Measurements from ENCODE around the gene SHISAL1. TPM values are rescaled to one million over a fixed set of nuclear protein-coding genes. Genes with fewer than 3 reads are reported as not detected.

Gene SHISAL1
- total RNA-seq, 4 donors from 2014 or later: 0.47 to 1.9 (median 0.75) TPM

DNA sequence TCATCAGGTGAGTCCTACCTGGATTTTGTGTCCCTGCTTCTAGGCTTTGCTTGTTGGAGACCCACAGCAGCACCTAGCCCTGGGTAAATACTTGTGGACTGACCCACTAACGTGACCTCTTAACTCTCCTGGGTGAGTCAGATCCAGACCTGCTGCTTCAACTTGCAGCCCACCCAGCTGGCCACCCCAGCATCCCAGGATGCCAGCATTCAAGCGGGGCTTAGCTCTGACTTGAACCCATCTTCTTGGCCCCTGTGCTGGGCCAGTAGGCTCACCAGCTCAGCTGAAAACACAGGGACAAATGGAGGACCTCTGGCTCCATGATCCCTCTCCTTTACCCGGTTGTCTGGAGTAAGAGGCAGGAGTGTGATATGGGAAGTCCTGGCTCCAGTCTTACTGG, 98.6 kb downstream of the SHISAL1 start:
- TF ChIP-seq, protein P1, sequence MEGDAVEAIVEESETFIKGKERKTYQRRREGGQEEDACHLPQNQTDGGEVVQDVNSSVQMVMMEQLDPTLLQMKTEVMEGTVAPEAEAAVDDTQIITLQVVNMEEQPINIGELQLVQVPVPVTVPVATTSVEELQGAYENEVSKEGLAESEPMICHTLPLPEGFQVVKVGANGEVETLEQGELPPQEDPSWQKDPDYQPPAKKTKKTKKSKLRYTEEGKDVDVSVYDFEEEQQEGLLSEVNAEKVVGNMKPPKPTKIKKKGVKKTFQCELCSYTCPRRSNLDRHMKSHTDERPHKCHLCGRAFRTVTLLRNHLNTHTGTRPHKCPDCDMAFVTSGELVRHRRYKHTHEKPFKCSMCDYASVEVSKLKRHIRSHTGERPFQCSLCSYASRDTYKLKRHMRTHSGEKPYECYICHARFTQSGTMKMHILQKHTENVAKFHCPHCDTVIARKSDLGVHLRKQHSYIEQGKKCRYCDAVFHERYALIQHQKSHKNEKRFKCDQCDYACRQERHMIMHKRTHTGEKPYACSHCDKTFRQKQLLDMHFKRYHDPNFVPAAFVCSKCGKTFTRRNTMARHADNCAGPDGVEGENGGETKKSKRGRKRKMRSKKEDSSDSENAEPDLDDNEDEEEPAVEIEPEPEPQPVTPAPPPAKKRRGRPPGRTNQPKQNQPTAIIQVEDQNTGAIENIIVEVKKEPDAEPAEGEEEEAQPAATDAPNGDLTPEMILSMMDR (IDR thresholded peaks at IDR 0.05): no peak
- ATAC-seq (ENCODE audit: low FRiP score) (no peak), DNase-seq (ENCODE audit: low spot score) (no peak)

DNA sequence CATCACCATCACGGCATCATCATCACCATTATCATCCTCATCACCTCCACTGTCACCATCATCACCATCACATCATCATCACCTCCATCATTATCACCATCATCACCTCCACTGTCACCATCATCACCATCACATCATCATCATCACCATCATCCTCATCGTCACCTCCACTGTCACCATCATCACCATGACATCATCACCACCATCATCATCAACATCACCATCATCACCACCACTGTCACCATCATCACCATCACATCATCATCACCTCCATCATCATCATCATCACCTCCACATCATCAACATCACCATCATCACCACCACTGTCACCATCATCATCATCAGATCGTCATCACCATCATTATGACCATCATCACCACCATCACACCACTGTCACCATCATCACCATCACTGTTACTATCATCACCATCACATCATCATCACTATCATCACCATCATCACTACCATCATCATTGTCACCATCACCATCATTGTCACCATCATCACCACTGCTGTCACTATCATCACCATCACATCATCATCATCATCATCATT, 99.2 kb downstream of the SHISAL1 start:
- ATAC-seq (ENCODE audit: low FRiP score) (no peak), DNase-seq (ENCODE audit: low spot score) (no peak)
- TF ChIP-seq, protein P1 (IDR thresholded peaks at IDR 0.05): no peak

DNA sequence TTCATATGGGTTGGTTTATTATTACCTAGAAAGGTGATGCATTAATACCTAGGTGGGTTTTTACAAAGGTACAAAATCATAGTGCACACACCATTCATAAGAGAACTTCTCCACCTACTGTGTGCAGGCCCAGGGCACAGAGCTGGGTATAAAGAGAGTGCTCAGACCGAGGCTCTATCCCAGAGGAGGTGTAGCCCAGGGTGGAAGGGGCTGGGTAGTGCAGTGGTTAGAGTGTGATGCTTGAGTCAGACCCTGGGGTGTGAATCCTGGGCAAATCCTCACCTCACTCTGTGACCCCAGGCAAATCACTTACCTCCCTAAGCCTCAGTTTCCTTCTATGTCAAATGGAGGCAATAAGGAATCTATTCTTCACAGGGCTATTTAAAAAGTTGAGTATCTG, 99.8 kb downstream of the SHISAL1 start:
- ATAC-seq (ENCODE audit: low FRiP score) (no peak), DNase-seq (ENCODE audit: low spot score) (no peak)
- TF ChIP-seq, protein P1 (IDR thresholded peaks at IDR 0.05): no peak

DNA sequence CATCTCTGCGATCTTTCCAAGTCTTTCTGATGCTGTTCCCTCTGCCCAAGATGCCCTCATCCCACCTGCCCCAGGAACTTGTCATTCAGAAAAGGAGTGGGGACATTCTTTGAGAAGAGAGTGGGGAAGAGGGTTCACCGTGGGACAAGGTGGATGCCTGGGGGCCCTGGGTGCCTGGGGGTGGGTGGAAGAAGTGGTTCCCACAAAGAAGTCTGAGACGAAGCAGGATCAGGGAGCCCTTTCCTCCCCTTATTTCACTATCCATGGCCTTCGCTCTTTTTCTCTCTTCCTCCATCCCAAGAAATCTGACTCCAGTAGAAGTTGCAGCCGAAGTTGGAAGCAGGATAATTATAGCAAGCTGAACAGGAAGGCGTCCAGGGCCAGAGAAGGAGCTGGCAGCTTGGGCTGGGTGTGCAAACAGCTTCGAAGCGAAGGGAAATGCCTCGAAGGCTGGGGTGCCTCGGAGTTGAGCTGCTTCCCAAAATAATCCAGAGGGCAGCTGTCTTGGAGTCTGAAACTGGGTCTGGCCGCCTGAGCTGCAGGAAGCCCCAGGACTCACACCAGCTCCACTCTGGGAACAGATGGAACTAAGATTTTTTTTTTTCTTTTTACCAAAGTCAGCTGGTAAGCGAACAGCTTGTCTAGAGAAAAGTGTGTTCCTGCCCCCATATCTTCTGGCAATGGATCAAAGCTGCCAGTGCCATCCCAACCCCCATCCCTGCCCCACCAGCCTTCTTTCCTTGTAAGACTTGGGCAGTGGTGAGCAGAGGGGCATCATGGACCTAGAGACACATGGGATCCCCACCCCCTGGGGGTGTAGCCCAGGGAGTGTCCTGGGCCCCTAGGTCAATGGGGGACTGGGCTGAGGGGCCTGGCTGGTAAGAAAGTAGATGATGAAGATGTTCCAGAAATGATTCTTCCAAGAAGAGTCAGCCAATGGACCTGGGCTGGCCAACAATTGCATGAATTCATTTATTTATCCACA, 100.5 kb downstream of the SHISAL1 start:
- TF ChIP-seq, protein P1 (IDR thresholded peaks at IDR 0.05): no peak
- ATAC-seq (ENCODE audit: low FRiP score) (no peak), DNase-seq (ENCODE audit: low spot score) (no peak)

DNA sequence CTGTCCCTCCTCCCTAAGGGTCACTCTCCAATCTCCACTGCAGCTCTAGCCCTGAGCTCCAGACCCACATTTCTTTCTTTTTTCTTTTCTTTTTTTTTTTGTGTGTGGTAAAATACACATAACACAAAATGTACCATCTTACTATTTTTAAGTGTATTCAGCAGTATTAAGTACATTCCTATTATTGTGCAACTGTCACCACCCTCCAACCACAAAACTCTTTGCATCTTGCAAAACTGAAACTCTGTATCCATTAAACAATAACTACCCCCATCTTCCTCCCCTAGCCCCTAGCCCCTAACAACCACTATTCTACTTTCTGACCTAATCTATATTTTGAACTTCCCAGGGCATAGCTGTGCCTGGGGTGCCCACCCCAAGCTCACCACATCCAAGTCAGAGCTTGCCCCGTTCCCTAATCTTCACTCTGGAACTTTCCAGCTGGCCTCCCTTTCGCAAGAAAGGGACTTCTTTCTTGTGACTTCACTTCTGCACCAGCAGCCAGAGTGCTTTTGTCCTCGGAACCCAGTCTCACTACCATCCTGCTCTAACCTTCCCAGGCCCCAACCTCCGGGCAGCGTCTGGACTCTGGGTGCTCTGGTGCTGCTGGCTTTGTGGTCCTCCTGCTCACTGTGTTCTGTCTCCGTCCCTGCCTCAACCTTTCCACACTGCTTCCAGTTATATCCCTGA, 101.3 kb downstream of the SHISAL1 start:
- ATAC-seq (ENCODE audit: low FRiP score) (no peak), DNase-seq (ENCODE audit: low spot score) (no peak)
- TF ChIP-seq, protein P1 (IDR thresholded peaks at IDR 0.05): no peak

DNA sequence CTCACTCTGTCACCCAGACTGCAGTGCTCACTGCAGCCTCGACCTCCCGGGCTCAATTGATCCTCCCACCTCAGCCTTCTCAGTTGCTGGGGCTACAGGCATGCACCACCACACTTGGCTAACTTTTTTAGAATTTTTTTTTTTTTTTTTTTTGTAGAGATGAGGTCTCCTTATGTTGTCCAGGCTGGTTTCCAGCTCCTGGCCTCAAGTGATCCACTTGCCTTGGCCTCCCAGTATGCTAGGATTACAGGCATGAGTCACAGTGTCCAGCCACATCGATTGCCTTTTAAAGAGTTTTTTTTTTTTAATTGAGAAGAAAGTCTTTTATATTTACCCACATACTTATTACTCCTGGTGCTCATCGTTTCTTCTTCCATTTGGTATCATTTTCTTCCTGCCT, 102.0 kb downstream of the SHISAL1 start:
- TF ChIP-seq, protein P1 (IDR thresholded peaks at IDR 0.05): no peak
- DNase-seq (ENCODE audit: low spot score): no peak
- ATAC-seq (ENCODE audit: low FRiP score): no peak
